Liver (tissue), 3 donors: ENCODE results near the gene WDR36.
A peak's percentile ranks its signal among the peaks of the same experiment; 100 is the strongest.

Experiments used
- CTCF ChIP-seq: fragments of 150-350 bp; IDR thresholded peaks from 2 replicates; pipeline ENCODE4 v1.5.1; 2017; ENCODE audit warnings: improper control_type of control experiment, low read depth, low read length; ENCODE audit not compliant: missing input control
- EGR1 ChIP-seq, 2 donors: IDR thresholded peaks; 2 replicates each; pipeline ENCODE4 v1.6.1; 2016 to 2018; ENCODE audit warnings: antibody characterized with exemption in 2 of 2, low read depth in 2 of 2
- FOXA1 ChIP-seq: IDR thresholded peaks from 2 replicates; pipeline ENCODE4 v1.6.1; 2016; ENCODE audit warnings: antibody characterized with exemption
- HNF4A ChIP-seq, 2 donors: conservative IDR thresholded peaks; 2 replicates each; pipeline ENCODE4 v1.6.1; 2016; ENCODE audit warnings: antibody characterized with exemption in 2 of 2, mild to moderate bottlenecking in 2 of 2
- JUND ChIP-seq, 2 donors: IDR thresholded peaks; 2 replicates each; pipeline ENCODE4 v1.6.1; 2016; ENCODE audit warnings: antibody characterized with exemption in 2 of 2
- MAX ChIP-seq: IDR thresholded peaks from 2 replicates; pipeline ENCODE4 v1.6.1; 2016; ENCODE audit warnings: antibody characterized with exemption
- RXRA ChIP-seq, 2 donors: IDR thresholded peaks; 2 replicates each; pipeline ENCODE4 v1.6.1; 2017 to 2018; ENCODE audit warnings: antibody characterized with exemption in 2 of 2, mild to moderate bottlenecking in 1 of 2
- TAF1 ChIP-seq: conservative IDR thresholded peaks from 2 replicates; pipeline ENCODE4 v1.6.1; 2016; ENCODE audit warnings: antibody characterized with exemption, mild to moderate bottlenecking
- TF ChIP-seq, protein P1 (sequence below): IDR thresholded peaks from 2 replicates; pipeline ENCODE4 v1.6.1; 2016; ENCODE audit warnings: antibody characterized with exemption
- TF ChIP-seq, protein P2 (sequence below): IDR thresholded peaks from 2 replicates; pipeline ENCODE4 v1.6.1; 2016; ENCODE audit warnings: antibody characterized with exemption, mild to moderate bottlenecking
- donor health status: healthy.
- donor health status: healthy.

- no peak for TF ChIP-seq CTCF
- TF ChIP-seq TAF1: no peak
- TF ChIP-seq, protein P1, sequence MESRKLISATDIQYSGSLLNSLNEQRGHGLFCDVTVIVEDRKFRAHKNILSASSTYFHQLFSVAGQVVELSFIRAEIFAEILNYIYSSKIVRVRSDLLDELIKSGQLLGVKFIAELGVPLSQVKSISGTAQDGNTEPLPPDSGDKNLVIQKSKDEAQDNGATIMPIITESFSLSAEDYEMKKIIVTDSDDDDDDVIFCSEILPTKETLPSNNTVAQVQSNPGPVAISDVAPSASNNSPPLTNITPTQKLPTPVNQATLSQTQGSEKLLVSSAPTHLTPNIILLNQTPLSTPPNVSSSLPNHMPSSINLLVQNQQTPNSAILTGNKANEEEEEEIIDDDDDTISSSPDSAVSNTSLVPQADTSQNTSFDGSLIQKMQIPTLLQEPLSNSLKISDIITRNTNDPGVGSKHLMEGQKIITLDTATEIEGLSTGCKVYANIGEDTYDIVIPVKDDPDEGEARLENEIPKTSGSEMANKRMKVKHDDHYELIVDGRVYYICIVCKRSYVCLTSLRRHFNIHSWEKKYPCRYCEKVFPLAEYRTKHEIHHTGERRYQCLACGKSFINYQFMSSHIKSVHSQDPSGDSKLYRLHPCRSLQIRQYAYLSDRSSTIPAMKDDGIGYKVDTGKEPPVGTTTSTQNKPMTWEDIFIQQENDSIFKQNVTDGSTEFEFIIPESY: no peak
- TF ChIP-seq EGR1 (IDR thresholded peaks at IDR 0.05; ENCODE audit: low read depth in 2 of 2): no peak
- TF ChIP-seq, protein P2, sequence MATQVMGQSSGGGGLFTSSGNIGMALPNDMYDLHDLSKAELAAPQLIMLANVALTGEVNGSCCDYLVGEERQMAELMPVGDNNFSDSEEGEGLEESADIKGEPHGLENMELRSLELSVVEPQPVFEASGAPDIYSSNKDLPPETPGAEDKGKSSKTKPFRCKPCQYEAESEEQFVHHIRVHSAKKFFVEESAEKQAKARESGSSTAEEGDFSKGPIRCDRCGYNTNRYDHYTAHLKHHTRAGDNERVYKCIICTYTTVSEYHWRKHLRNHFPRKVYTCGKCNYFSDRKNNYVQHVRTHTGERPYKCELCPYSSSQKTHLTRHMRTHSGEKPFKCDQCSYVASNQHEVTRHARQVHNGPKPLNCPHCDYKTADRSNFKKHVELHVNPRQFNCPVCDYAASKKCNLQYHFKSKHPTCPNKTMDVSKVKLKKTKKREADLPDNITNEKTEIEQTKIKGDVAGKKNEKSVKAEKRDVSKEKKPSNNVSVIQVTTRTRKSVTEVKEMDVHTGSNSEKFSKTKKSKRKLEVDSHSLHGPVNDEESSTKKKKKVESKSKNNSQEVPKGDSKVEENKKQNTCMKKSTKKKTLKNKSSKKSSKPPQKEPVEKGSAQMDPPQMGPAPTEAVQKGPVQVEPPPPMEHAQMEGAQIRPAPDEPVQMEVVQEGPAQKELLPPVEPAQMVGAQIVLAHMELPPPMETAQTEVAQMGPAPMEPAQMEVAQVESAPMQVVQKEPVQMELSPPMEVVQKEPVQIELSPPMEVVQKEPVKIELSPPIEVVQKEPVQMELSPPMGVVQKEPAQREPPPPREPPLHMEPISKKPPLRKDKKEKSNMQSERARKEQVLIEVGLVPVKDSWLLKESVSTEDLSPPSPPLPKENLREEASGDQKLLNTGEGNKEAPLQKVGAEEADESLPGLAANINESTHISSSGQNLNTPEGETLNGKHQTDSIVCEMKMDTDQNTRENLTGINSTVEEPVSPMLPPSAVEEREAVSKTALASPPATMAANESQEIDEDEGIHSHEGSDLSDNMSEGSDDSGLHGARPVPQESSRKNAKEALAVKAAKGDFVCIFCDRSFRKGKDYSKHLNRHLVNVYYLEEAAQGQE: no peak
- no peak for TF ChIP-seq RXRA (IDR thresholded peaks at IDR 0.05)
- TF ChIP-seq FOXA1: no peak
- TF ChIP-seq HNF4A (conservative IDR thresholded peaks at IDR 0.05): peak; percentile 21 to 39
- TF ChIP-seq MAX: no peak
- TF ChIP-seq JUND (IDR thresholded peaks at IDR 0.05): no peak
Observed at GRCh38 chr5:111076091-111076490, 16.1 kb upstream of the WDR36 start.
